Measurements from ENCODE around the gene UBA6. TPM values are rescaled to one million over a fixed set of nuclear protein-coding genes. Genes with fewer than 3 reads are reported as not detected.

The UBA6 gene
- total RNA-seq, 1 donor from 2014 or later, result 85.7 TPM

GRCh38 chr4:67680581-67681222 is 20.3 kb downstream of the UBA6 start:
- Mint-ChIP-seq H3K27me3 (ENCODE audit: unreplicated experiment) (no peaks in the 10 kb centered on the region), H3K27ac (ENCODE audit: unreplicated experiment) (no peak overlapping the region), H3K36me3 (ENCODE audit: unreplicated experiment) (peaks cover 10% of the 10 kb centered on the region), H3K9me3 (ENCODE audit: unreplicated experiment) (no peaks in the 10 kb centered on the region), H3K4me1 (ENCODE audit: low read depth, unreplicated experiment) (peaks cover 2% of the 10 kb centered on the region), H3K4me3 (ENCODE audit: unreplicated experiment) (no peak overlapping the region)
- TF ChIP-seq, protein P1, sequence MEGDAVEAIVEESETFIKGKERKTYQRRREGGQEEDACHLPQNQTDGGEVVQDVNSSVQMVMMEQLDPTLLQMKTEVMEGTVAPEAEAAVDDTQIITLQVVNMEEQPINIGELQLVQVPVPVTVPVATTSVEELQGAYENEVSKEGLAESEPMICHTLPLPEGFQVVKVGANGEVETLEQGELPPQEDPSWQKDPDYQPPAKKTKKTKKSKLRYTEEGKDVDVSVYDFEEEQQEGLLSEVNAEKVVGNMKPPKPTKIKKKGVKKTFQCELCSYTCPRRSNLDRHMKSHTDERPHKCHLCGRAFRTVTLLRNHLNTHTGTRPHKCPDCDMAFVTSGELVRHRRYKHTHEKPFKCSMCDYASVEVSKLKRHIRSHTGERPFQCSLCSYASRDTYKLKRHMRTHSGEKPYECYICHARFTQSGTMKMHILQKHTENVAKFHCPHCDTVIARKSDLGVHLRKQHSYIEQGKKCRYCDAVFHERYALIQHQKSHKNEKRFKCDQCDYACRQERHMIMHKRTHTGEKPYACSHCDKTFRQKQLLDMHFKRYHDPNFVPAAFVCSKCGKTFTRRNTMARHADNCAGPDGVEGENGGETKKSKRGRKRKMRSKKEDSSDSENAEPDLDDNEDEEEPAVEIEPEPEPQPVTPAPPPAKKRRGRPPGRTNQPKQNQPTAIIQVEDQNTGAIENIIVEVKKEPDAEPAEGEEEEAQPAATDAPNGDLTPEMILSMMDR (IDR thresholded peaks at IDR 0.05; ENCODE audit: partially characterized antibody, unreplicated experiment), result no peak
- no peak for DNase-seq

GRCh38 chr4:67678612-67679011 is 22.3 kb downstream of the UBA6 start:
- DNase-seq, result no peak
- no peaks in the 10 kb centered on the region for H3K9me3 Mint-ChIP-seq (ENCODE audit: unreplicated experiment)
- H3K4me3 Mint-ChIP-seq (ENCODE audit: unreplicated experiment), result no peak overlapping the region
- TF ChIP-seq, protein P1 (IDR thresholded peaks at IDR 0.05; ENCODE audit: partially characterized antibody, unreplicated experiment), result no peak
- H3K36me3 Mint-ChIP-seq (ENCODE audit: unreplicated experiment), result peaks cover 16% of the 10 kb centered on the region
- no peak overlapping the region for H3K27ac Mint-ChIP-seq (ENCODE audit: unreplicated experiment)
- no peaks in the 10 kb centered on the region for H3K27me3 Mint-ChIP-seq (ENCODE audit: unreplicated experiment)
- H3K4me1 Mint-ChIP-seq (ENCODE audit: low read depth, unreplicated experiment), result peaks cover 2% of the 10 kb centered on the region

DNA sequence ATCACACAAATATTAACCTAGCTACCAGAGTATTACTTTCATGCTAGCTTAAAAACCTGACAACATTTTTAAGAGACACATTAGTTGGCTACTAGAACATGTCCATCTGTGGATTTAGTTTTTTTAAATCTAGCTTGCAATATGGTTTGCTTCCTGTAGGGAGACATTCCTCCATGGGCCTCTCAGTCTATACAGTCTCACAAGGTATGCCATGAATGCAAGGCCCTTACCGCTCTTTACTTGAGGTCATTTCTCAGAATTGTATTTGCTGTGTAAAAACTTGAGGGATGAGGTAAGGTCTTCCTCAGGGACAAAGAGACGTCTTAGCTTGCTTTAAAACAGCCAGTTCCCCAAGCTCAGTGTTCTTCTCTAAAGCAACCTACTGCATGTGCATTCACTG is 26.9 kb downstream of the UBA6 start:
- H3K27me3 Mint-ChIP-seq (ENCODE audit: unreplicated experiment), result no peaks in the 10 kb centered on the region
- H3K9me3 Mint-ChIP-seq (ENCODE audit: unreplicated experiment), result no peaks in the 10 kb centered on the region
- no peak for DNase-seq
- H3K27ac Mint-ChIP-seq (ENCODE audit: unreplicated experiment), result no peak overlapping the region
- TF ChIP-seq, protein P1 (IDR thresholded peaks at IDR 0.05; ENCODE audit: partially characterized antibody, unreplicated experiment), result no peak
- peaks cover 16% of the 10 kb centered on the region for H3K36me3 Mint-ChIP-seq (ENCODE audit: unreplicated experiment)
- H3K4me3 Mint-ChIP-seq (ENCODE audit: unreplicated experiment), result no peak overlapping the region
- no peaks in the 10 kb centered on the region for H3K4me1 Mint-ChIP-seq (ENCODE audit: low read depth, unreplicated experiment)

DNA sequence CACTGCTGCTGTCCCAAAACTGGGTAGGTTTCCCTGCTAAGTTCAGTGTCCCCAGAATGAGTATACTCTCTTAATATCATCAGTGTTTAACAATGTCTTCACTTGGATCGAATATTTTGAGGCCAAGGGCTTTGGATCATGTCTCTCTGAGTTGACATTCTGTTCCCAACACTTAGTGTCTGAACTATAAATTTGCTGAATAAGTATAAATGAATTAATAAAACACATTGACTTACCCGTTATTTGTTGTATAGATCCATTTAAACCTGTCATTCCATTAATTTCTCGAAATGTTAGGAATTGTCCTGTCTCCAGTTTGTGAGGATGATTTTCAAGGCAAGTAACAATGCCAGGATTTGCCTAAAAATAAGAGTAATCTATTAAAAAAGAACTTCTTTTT is 32.6 kb downstream of the UBA6 start:
- Mint-ChIP-seq H3K27me3 (ENCODE audit: unreplicated experiment) (no peaks in the 10 kb centered on the region), H3K27ac (ENCODE audit: unreplicated experiment) (no peak overlapping the region), H3K4me3 (ENCODE audit: unreplicated experiment) (no peak overlapping the region), H3K36me3 (ENCODE audit: unreplicated experiment) (no peaks in the 10 kb centered on the region), H3K9me3 (ENCODE audit: unreplicated experiment) (no peaks in the 10 kb centered on the region), H3K4me1 (ENCODE audit: low read depth, unreplicated experiment) (no peaks in the 10 kb centered on the region)
- DNase-seq, result no peak
- TF ChIP-seq, protein P1 (IDR thresholded peaks at IDR 0.05; ENCODE audit: partially characterized antibody, unreplicated experiment), result no peak

DNA sequence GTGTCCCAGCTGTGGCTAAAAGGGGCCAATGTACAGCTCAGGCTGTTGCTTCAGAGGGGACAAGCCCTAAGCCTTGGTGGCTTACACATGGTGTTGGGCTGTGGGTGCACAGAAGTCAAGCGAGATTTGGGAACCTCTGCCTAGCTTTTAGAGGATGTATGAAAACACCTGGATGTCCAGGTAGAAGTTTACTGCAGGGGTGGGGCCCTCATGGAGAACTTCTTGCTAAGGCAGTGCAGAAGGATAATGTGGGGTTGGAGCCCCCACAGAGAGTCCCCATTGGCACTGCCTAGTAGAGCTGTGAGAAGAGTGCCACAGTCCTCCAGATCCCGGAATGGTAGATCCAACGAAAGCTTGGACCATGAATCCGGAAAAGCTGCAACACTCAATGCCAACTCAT is 40.5 kb downstream of the UBA6 start:
- TF ChIP-seq, protein P1 (IDR thresholded peaks at IDR 0.05; ENCODE audit: partially characterized antibody, unreplicated experiment), result no peak
- H3K36me3 Mint-ChIP-seq (ENCODE audit: unreplicated experiment), result peaks cover 23% of the 10 kb centered on the region
- no peaks in the 10 kb centered on the region for H3K27me3 Mint-ChIP-seq (ENCODE audit: unreplicated experiment)
- no peak overlapping the region for H3K27ac Mint-ChIP-seq (ENCODE audit: unreplicated experiment)
- H3K4me3 Mint-ChIP-seq (ENCODE audit: unreplicated experiment), result no peak overlapping the region
- no peak for DNase-seq
- peaks cover 2% of the 10 kb centered on the region for H3K9me3 Mint-ChIP-seq (ENCODE audit: unreplicated experiment)
- no peaks in the 10 kb centered on the region for H3K4me1 Mint-ChIP-seq (ENCODE audit: low read depth, unreplicated experiment)

Measured in glutamatergic neuron (in vitro differentiated cells).